Measurements from ENCODE around the gene INPP5B. TPM values are rescaled to one million over a fixed set of nuclear protein-coding genes. Genes with fewer than 3 reads are reported as not detected.

INPP5B gene
- total and polyA plus RNA-seq, 2 experiments from 2014 or later: 6.9 to 29.1 TPM

GRCh38 chr1:37841652-37842051, 105.2 kb downstream of the INPP5B start (continued):
- TF ChIP-seq JUNB (IDR thresholded peaks at IDR 0.05; ENCODE audit: unreplicated experiment) (no peak), REST (IDR thresholded peaks at IDR 0.05; ENCODE audit: unreplicated experiment) (no peak), STAT1 (IDR thresholded peaks at IDR 0.05; ENCODE audit: unreplicated experiment) (no peak)
- TF ChIP-seq, protein P1, sequence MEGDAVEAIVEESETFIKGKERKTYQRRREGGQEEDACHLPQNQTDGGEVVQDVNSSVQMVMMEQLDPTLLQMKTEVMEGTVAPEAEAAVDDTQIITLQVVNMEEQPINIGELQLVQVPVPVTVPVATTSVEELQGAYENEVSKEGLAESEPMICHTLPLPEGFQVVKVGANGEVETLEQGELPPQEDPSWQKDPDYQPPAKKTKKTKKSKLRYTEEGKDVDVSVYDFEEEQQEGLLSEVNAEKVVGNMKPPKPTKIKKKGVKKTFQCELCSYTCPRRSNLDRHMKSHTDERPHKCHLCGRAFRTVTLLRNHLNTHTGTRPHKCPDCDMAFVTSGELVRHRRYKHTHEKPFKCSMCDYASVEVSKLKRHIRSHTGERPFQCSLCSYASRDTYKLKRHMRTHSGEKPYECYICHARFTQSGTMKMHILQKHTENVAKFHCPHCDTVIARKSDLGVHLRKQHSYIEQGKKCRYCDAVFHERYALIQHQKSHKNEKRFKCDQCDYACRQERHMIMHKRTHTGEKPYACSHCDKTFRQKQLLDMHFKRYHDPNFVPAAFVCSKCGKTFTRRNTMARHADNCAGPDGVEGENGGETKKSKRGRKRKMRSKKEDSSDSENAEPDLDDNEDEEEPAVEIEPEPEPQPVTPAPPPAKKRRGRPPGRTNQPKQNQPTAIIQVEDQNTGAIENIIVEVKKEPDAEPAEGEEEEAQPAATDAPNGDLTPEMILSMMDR (conservative IDR thresholded peaks at IDR 0.05; ENCODE audit: low read depth in 2 of 2): no peak

GRCh38 chr1:37840711-37841110, 106.1 kb downstream of the INPP5B start:
- H4K20me1 ChIP-seq (replicated peaks; ENCODE audit: insufficient read depth): peaks cover 12% of the 10 kb centered on the region; the same call in 1 of the 2 replicates
- ATAC-seq: no peak

More at GRCh38 chr1:37840711-37841110, 106.1 kb downstream of the INPP5B start:
- Histone ChIP-seq H2AFZ (no peak overlapping the region), H3K27me3 (ENCODE audit: insufficient read depth) (no peaks in the 10 kb centered on the region), H3K4me1 (ENCODE audit: insufficient read depth) (no peaks in the 10 kb centered on the region), H3F3A (replicated peaks; ENCODE audit: low read depth) (no peaks in the 10 kb centered on the region), H3K4me2 (no peak overlapping the region), H3K27ac (ENCODE audit: low read depth) (no peak overlapping the region), H3K9me2 (ENCODE audit: insufficient read depth) (no peaks in the 10 kb centered on the region), H3K36me3 (ENCODE audit: insufficient read depth) (peaks cover 12% of the 10 kb centered on the region; the same call in 1 of the 2 replicates), H3K79me2 (replicated peaks; ENCODE audit: insufficient read depth) (peaks cover 3% of the 10 kb centered on the region; the same call in 1 of the 2 replicates), H3K4me3 (no peak overlapping the region)
- no peak for TF ChIP-seq ZNF114 (CRISPR knock-in tag; IDR thresholded peaks at IDR 0.05)
- no peak for TF ChIP-seq CREB1 (CRISPR knock-in tag; IDR thresholded peaks at IDR 0.05; ENCODE audit: low read depth)
- TF ChIP-seq ZNF462 (CRISPR knock-in tag; IDR thresholded peaks at IDR 0.05): no peak
- no peak for TF ChIP-seq ETS1 (IDR thresholded peaks at IDR 0.05)
- TF ChIP-seq EZH2 (IDR thresholded peaks at IDR 0.05; ENCODE audit: low read depth, unreplicated experiment): no peak
- TF ChIP-seq POLR2AphosphoS5 (IDR thresholded peaks at IDR 0.05; ENCODE audit: low read depth): no peak
- H3K4me1 Mint-ChIP-seq: no peaks in the 10 kb centered on the region
- H3K27me3 Mint-ChIP-seq (ENCODE audit: insufficient read depth, low read depth, poor library complexity): no peaks in the 10 kb centered on the region
- no peak overlapping the region for H3K4me3 Mint-ChIP-seq
- no peaks in the 10 kb centered on the region for H3K9me3 Mint-ChIP-seq
- no peak for DNase-seq (ENCODE audit: low spot score)
- H3K27ac Mint-ChIP-seq: no peak overlapping the region
- peaks cover 24% of the 10 kb centered on the region; the same call in 2 of the 3 replicates for H3K36me3 Mint-ChIP-seq (ENCODE audit: low read depth)
